ENCODE results near the gene SORCS2. TPM values are rescaled to one million over a fixed set of nuclear protein-coding genes. Genes with fewer than 3 reads are reported as not detected.

Gene SORCS2
- total RNA-seq, 1 donor from 2014 or later = 1.7 TPM

DNA sequence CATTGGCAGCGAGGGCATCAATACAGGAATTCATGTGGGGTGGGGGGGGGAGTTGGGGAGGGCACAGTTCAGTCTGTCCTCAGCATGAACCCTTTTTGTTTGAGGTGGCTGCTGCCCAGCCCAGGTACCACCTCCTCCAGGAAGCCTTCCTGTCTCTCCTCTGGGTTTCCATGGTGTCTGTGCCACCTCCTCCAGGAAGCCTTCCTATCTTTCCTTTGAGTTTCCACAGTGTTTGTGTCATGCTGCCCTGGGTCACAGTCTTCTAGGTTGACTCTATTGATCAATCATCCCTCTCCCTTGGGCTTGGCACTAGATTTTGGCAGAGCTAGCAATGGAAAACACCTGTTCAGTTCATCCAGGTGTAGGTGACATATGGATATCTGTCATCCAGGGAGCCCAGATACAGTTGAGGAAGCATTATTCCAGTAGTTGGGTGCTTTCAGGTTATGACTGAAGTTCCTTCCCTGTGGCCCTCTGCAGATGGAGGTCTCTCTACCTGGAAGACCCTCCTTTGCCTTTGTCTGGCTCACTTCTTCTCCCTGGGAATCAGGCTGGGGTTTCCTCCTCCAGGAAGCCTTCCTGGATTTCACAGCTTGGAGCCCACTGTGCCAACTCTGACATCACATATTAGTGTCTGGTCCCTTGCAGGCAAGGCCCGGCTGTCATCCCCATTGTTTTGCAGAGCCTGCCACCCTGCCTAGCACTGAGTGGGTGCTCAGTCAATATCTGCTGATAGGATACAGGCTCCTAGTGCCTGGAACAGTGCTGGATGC lies 96.6 kb downstream of the SORCS2 start:
- DNase-seq (ENCODE audit: low spot score) = no peak

DNA sequence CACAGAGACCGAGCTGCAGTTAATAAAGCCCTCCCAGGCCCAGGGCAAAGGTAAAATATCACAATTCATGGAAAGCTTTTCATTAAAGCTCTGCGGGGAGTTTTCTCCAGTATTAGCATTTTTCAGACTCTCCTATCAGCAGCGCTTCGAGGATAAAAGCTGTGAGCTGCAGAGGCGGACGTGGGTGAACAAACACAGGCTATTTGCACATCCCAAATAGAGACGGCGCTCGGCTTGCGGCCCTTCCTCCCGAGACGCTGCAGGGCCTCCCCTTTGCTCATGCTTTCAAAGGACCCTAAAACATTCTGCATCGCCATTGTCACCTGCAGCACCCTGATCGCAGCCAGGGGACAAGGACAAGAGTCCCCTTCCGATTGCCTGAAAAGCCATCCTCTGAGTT lies 97.3 kb downstream of the SORCS2 start:
- DNase-seq (ENCODE audit: low spot score) = no peak

DNA sequence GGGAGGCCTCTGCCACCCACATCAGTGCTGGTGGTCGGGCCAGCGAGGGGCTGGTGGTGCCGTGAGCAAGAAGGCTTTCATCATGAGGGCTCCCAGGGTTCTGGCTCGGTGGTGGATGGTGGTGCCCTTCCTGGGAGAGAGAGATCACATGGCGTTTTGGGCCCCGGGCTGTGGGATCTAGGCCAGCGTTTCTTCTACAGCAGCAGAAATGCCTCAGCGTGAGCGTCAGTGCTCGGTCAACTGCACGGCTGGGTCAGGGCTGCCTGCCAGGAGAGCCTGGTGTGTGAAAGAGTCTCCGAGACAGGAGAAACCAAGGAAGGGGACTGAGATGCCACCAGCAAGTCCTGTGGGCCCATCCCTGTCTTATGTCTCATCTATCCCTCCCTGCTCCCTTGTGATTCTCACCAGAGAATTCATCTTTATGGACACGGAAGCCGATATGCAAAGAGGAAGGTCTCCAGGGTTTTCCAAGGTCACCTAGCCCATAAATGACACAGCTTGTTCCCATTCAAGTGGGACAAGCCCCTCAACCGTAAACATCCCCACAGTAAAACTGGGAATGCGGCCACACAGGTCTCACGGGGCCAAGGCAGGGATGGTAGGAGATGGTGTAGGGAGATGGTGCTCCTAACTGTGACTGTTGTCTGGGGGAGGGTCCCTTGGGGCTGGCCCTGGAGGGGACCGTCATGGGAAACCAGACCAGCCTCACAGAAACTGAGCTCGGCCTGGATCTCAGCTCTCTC lies 99.2 kb downstream of the SORCS2 start:
- peak; percentile 27 for DNase-seq (ENCODE audit: low spot score)

DNA sequence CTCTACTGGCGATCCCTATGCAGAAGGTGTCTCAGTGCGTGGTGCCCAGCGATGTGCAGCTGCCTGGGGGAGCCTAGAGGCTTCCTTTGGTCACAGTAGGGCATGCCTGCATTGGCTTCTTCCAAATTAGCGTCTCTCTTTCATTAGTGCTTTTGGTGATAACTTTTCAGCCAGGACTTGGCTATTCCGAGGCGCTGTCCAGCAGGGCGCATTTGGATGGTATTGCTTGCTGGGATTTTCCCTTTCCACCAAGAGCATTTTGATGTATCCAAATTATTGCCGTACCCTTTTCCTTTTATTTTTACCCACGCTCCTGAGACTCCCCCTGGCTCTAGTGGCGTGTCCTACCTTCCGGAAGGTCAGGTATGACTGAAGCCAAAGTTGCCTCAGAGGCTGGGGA lies 101.4 kb downstream of the SORCS2 start:
- no peak for DNase-seq (ENCODE audit: low spot score)

DNA sequence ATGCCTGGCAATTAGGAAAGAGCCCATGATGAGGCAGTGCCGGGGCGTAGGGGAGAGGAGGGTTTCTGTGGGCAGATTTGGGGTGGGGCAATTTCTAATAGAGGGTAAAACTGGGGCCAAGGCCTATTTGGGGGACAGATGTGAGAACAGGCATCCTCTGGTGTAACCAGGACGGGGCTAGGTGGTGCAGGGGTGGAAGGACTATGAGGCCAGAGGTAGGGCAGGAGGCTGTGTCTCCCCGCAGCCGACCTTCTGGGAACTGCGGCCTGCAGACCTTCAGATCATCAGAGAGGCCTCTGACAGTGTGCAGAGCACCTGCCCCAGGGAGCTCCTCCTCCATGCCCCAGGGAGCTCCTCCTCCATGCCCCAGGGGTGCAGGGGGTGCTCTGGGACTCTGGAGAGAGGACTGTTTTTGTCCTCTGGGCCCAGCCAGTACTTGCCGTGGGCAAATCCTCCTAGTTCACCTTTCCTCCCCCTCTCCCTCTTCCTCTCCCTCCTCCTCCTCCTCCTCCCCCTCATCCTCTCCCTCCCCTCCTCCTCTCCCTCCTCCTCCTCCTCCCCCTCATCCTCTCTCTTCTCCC lies 101.9 kb downstream of the SORCS2 start:
- DNase-seq (ENCODE audit: low spot score) = no peak

DNA sequence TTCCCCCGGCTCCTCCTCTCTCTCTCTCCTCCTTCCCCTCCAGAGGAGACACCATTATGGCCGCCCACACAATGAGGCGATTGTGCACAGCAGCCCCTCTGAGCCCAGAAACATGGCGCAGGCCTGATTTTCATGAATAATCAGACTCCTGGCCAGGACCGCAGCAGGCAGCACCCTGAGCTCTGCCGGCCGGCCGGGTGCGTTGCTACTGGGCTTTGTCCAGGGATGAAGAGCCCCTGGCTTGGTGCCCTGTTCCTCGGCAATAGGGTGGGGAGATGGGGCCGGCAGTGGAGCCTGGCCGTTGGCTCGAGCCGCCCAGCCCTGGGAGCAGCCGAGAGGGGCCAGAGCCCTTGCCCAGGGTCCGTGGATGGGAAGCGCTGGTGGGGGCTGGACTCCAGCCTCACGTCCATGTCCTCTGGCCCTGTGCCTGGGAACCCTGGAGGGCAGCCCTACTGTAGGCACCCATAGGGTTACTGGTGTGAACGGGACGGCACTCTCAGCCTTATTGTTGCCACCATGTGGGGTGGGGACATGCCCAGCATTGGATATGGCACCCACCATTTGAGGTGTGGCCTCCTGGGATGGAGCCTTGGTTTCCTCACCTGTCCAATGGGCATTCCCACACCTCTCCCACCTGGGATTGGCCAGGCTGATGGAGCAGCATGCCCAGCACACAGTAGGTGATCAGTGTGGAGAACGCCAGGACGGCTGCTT lies 103.0 kb downstream of the SORCS2 start:
- DNase-seq (ENCODE audit: low spot score) = peak; percentile 15

DNA sequence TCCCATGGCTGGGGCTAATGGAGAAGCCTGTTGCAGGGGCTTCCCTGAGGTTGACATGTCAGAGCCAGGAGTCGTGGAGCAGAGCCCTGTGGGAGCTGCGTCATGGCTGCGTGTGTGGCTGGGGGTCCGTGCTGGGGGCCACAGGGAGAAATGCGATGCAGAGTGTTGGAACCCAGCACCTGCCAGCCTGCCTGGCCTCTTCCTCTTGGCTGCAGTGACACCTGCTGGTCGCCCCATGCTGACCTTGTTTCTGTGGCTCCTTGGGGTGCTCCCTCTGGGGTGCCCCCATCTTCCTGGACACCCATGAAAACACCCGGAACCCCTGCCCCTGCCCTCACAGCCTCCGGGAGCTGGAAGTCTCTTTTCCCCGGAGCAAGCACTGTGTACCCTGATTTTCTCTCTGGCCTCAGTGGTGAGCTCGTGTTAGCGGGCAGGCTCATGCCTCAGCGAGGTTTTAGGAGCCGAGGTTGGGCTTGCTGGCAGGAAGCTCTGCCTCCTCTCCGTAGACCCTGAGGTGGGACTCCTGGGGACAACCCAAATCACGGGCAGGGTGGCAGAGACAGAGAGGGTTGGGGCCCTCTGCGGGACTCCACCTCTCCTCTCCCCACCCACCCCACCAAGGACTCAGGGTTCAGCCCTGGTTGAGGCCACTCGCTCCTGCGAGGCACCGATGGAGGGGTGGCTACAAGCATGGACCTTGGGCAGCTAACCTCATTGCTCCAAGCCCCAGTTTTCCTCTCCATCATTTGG lies 103.7 kb downstream of the SORCS2 start:
- DNase-seq (ENCODE audit: low spot score) = no peak

DNA sequence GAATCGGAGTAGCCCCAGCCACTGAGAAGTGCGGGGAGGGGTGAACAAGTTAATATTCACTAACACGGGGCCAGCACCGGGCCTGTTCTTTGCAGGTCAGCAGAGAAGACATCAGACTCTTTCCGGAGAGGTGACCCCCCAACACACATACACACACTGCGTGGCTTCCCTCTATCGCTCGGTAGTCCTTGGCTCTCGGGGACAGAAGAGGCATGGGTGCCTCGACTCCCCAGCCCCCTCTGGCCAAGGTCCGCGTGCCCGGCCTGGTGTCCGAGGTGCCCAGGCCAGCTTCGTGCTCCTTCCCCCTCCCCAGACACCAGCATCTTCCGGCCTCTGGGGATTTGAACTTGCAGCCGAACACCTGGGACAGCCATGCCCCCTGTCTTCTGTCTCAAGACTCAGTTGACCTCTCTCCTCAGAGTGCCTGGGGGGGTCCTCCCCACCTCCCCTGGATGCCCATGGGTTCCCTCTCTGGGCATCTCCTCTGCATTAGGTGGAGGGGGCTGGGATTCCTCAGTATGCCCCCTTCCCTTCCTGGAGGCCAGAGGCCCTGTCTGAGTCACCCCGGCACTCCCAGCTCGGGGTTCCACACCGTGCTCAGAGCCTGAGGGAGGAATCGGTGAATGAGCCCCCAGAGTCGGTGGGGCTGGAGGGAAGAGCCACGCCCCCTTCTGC lies 104.5 kb downstream of the SORCS2 start:
- DNase-seq (ENCODE audit: low spot score) = no peak

DNA sequence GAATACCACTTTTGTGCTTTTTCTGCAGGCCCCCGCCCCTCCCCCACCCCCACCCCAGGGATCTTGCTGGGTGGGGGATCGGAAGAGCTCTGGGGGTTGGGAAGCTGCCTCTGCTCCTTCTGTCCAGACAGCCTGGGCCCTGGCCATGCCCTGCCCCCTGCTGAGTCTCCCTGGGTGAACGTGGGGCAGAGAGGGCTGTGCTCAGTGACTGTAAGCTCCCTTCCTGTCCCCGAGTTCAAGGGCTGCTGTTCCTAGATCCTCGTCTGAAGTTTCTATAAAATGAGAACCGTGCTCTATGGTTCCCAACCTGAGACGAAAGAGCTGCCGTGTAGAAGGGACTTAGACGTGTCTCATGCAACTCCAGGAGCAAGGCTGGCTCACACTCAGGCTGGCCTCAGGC lies 105.0 kb downstream of the SORCS2 start:
- no peak for DNase-seq (ENCODE audit: low spot score)

DNA sequence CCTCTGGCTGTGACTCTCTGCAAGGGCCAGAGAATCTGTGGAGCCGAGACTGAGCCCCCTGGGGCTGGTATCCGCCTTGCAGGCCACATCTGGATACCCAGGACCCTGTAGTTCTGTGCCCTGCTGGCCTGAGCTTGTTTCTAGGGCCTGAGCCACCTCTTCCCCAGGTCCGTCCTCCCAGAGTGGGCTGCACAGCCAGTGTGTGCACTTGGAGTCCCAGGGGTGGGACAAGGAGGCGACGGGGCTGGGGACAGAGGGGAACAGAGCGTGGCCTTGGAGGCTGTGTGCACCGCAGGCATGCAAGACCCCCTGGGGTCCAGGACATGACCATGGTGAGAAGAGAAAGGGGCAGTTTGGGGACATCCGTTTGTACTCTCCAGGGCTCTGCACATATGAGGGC lies 105.5 kb downstream of the SORCS2 start:
- DNase-seq (ENCODE audit: low spot score) = no peak

DNA sequence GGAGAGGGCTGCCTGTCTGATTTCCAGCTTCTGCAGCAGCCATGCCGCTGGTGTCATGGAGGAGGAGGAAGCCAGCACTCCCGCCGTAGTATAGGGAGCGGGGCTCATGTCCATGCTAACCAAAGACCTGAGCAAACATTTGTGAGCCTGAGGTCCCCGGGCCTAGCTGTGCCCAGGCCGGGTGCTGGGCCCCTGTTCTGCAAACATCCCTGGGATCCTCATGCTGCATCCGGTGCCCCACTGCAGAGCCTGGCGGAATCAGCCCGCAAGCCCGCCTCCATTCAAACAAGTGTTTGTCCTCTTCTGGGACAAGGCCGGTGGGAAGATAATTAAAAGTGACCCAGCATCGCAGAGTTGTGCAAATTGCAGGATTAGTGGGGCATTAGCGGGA lies 106.3 kb downstream of the SORCS2 start:
- DNase-seq (ENCODE audit: low spot score) = no peak

DNA sequence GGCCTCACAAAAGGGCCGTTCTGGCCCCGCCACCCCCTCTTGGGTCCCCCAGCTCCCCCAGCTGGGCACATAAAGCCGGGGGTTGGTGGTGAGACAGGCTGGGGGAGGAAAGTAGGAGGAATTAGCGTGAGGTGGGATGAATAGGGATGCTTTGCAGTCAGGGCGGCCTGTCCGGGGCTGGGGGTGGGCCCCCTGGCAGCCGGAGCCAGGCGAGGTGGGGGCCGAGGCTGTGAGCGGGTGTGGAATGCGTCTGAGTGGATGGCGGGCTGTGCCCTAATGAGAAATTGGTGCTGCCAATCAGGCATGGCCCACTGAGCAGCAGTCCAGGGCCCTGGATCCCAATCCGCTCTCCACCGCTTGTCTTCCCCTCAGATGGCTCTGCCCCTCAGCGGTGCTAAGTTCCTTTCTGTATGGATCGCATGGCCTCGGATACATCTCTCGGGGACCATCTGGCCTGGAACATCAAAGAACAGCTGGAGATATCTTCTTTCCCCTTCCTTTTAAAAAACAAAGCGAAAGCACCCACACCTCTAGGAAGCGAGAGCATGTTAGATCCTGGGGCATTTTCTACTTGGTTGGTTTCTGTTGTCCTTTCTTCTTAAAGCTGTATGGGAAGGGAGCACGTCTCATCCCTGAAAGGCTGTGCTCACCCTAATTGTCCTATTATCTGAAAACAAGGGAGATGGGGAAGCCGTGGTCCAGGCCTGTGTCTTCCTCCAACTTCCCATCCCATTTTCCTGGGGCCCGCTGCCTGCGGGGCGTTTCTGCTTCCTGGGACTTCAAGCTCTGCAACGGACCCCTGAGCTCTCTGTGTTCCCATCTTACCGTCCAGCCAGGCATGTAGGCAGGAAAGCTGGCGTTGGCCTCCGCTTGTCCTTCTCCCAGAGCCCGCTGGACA lies 106.9 kb downstream of the SORCS2 start:
- DNase-seq (ENCODE audit: low spot score) = no peak

DNA sequence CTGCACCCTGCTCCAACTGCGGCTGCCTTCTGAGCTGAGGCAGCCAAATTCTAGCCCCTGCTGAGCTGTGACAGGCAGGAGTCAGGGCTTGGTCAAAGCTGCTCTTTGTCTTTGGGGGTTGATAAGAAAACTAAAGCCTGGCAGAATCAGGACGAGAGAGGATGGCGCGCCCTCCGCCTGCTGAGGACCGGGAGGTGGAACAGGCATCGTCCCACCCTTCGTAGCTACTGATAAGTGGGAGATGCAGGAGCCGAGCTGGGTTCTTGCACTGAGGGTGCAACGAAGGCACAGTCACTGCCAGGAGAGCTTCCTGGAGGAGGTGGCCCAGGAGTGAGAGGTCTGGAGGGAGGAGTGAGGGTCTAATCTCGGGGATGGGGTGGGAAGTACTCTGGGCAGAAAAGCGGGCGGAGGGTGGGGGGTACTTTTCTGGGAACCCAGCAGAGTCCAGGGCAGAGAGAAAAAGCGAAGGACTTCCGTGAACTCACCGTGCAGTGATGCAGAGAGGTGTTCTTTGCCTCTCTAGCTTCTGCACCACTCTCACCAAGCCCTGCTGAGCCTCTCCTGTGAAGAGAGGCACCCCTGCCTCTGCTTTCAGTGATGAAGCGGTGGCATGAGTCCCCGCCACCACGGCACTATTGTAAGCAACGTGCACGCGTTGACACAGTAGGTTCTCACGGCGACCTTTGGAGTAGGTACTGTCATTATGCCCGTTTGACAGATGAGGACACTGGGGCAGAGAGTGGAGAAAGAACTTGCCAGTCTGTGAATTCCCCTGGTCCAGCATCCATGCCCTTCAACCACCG lies 107.8 kb downstream of the SORCS2 start:
- DNase-seq (ENCODE audit: low spot score) = no peak

DNA sequence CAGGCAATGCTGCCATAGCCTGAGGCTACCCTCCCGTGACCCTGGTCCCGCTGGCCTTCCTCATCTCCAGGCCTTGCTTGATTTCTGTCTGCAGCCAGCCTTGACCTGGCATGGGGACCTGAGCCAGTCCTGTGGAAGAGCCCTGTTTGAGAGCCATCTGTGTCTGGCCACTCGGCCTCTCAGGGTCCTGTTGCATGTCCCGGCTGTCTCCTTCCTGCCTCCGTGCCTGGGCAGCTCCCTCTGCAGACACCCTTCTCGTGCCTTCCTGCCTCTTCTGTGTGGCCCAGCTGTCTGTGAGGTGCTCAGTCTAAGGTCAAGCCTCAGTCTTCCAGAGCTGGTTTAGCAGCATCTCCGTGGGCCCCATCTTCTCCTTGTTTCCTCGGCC lies 108.4 kb downstream of the SORCS2 start:
- DNase-seq (ENCODE audit: low spot score) = no peak

DNA sequence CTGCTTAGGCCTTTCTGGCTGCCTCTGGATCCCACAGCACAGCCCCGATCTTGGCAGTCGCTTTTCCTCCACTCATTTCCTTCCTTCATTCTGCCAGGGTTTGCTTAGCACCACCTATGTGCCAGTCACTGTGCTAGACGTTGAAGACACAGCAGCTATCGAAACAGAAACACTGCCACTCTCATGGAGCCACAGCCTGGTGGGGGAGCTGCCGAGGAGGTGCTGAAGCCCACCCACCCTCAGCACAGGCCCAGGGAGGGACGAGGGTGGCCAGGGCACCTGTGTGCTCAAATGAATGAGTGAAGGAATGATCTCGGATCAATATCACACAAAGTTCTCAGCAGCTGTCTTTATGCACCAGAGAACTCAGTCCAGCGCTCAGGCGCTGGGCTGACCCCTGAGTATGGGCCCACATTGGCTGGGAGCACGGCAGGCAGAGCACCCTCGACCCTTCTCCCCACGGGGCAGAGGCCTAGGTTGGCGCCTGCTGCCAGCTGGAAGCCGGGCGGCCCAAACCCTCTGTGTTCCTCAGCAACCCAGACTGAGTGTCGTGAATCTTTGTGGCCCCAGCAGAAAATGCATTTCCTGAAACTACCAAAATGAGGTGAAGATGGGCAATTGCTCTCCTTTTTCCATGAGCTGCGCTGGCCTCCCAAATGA lies 108.9 kb downstream of the SORCS2 start:
- DNase-seq (ENCODE audit: low spot score) = no peak

DNA sequence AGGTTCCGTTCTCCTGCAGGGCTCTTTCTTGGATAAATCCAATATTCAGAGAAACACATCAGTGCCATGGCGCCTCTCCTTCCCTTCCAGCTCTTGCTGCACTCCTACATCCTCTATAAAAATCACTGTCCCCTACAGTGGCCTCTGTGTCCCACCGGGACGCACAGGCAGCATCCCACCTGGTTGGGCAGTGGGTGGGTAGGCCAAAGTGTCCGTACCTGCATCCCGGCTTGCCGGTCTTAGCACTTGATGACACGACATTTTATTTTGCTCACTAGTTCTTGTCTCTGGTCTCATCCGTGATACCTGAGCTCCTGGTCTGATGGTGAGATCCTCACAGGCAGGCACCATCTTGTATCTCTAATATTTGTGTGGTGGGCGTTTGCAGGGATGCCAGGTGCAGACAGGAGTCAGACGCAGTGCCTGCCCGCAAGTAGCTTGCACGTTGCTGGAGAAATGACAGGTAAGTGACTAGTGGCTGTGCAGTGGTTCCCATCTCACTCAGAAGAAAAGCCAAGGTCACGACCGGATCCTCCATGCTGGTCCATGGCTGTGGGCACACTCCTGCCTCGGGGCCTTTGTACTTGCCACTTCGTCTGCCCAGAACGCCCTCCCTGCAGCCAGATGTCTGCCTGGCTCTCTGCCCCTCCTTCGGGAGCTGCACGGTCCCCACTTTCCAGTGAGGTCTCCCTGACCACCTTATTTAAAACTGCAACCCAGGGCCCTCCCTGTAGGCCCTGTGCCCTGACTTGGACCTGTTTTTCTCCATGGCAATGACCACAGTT lies 109.7 kb downstream of the SORCS2 start:
- DNase-seq (ENCODE audit: low spot score) = no peak

DNA sequence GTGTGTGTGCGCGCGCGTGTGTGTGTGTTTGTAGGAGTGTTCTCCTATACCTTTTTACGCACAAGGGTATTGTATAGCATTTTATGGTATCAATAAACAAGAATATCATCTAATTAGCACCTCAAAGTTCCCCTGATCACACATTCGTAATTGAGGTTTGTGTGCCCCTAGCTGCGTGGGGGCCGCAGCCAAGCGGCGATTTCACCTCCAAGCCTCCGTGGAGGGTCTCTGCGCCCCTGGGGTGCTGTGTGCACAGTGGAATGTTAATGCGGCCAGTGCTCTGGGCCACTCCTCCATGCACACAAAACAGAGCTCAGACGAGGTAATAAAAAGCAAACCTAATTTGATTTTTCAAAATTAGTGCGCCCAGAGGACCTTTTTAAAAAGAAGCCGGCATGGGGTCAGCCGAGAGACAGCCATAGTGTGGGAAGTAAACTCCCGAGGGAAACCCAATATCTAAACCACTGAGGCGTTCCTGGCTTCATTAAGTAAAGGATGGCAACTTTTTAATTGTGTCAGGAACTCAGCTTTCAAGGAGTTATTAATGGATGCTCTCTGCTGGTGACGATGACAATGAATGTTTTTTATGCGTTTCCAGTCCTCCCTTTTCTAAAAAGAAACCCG lies 110.6 kb downstream of the SORCS2 start:
- DNase-seq (ENCODE audit: low spot score) = no peak

Measured in mucosa of gallbladder (tissue), 1 donor.